ENCODE measurements around the gene CCDC149. TPM values are rescaled to one million over a fixed set of nuclear protein-coding genes. Genes with fewer than 3 reads are reported as not detected.

The CCDC149 gene
- total and polyA plus RNA-seq, 2 experiments from 2014 or later: 12.3 to 13.3 TPM

DNA sequence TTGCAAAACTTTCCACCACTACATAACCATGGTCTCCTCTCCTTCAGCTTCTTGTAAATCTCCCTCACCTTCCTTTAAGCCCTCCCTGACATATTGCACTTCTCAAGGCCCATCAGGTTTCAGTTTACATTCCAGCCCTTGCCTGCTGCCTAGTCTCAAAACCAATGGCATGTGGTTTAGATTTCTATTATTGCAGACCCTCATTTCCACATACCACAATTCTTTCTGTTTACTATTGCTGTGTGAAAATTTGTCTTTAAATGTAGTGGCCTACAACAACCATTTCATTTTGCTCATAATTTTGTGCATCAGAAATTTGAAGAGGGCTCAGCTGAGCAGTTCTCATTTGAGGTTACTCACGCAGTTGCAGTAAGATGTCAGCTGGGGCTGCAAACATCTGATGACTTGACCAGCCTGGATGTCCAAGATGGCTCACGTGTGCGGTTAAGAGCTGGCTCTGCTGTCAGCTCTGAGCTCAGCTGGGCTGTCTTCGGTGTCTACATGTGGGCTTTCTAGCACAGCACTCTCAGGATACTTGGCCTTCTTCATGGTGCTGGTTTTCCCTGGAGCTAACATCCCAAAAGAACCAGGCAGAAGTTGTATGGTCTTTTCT, 147.4 kb downstream of the CCDC149 start:
- no peak for DNase-seq (ENCODE audit: low spot score)
- Histone ChIP-seq H3K9me2 (replicated peaks; ENCODE audit: insufficient read depth) (no peaks in the 10 kb centered on the region), H4K20me1 (ENCODE audit: insufficient read depth, poor library complexity, severe bottlenecking) (no peaks in the 10 kb centered on the region), H2AFZ (no peak overlapping the region), H3K4me1 (ENCODE audit: insufficient read depth) (no peaks in the 10 kb centered on the region), H3K27ac (no peak overlapping the region), H3K36me3 (replicated peaks; ENCODE audit: insufficient read depth, low read depth) (no peaks in the 10 kb centered on the region), H3K27me3 (no peaks in the 10 kb centered on the region), H3K4me2 (no peak overlapping the region), H3K9me3 (ENCODE audit: low read depth) (no peaks in the 10 kb centered on the region), H3K4me3 (no peak overlapping the region), H3K79me2 (no peaks in the 10 kb centered on the region)
- 74% methylated on average over 4 of the region's 4 CpGs for WGBS (ENCODE audit: low lambda C conversion rate, missing lambda C conversion rate)
- TF ChIP-seq EZH2phosphoT487 (IDR thresholded peaks at IDR 0.05; ENCODE audit: low read depth, severe bottlenecking, unreplicated experiment) (no peak), EZH2 (IDR thresholded peaks at IDR 0.05; ENCODE audit: borderline replicate concordance) (no peak)
- TF ChIP-seq, protein P1, sequence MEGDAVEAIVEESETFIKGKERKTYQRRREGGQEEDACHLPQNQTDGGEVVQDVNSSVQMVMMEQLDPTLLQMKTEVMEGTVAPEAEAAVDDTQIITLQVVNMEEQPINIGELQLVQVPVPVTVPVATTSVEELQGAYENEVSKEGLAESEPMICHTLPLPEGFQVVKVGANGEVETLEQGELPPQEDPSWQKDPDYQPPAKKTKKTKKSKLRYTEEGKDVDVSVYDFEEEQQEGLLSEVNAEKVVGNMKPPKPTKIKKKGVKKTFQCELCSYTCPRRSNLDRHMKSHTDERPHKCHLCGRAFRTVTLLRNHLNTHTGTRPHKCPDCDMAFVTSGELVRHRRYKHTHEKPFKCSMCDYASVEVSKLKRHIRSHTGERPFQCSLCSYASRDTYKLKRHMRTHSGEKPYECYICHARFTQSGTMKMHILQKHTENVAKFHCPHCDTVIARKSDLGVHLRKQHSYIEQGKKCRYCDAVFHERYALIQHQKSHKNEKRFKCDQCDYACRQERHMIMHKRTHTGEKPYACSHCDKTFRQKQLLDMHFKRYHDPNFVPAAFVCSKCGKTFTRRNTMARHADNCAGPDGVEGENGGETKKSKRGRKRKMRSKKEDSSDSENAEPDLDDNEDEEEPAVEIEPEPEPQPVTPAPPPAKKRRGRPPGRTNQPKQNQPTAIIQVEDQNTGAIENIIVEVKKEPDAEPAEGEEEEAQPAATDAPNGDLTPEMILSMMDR (IDR thresholded peaks at IDR 0.05; ENCODE audit: poor library complexity): no peak

DNA sequence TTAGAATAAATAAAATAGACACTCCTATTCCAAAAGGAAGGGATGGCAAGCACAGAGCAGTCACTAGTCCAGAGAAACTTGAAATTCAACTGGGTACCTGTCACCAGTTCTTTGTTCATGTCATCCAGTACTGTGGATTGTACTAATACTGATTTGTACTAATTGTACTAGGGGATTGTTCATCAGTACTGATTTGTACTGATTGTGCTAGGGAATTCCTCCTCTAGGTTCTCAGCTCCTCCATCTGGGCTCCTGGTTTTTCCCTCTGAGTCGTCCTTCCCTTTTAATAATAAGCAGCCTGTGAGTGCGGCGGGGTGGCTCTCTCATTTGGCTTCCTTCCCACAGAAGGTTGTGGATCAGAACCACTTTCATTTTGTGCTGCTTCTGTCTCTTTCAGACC, 148.5 kb downstream of the CCDC149 start:
- Histone ChIP-seq H3K36me3 (replicated peaks; ENCODE audit: insufficient read depth, low read depth) (no peaks in the 10 kb centered on the region), H3K9me2 (replicated peaks; ENCODE audit: insufficient read depth) (no peaks in the 10 kb centered on the region), H3K4me1 (ENCODE audit: insufficient read depth) (no peaks in the 10 kb centered on the region), H4K20me1 (ENCODE audit: insufficient read depth, poor library complexity, severe bottlenecking) (no peaks in the 10 kb centered on the region), H3K27ac (no peak overlapping the region), H3K79me2 (no peaks in the 10 kb centered on the region), H3K4me2 (no peak overlapping the region), H3K4me3 (no peak overlapping the region), H2AFZ (no peak overlapping the region), H3K27me3 (no peaks in the 10 kb centered on the region), H3K9me3 (ENCODE audit: low read depth) (no peaks in the 10 kb centered on the region)
- no peak for DNase-seq (ENCODE audit: low spot score)
- 92% methylated on average over 3 of the region's 3 CpGs for WGBS (ENCODE audit: low lambda C conversion rate, missing lambda C conversion rate)
- TF ChIP-seq, protein P1 (IDR thresholded peaks at IDR 0.05; ENCODE audit: poor library complexity): no peak
- no peak for TF ChIP-seq EZH2phosphoT487 (IDR thresholded peaks at IDR 0.05; ENCODE audit: low read depth, severe bottlenecking, unreplicated experiment)
- TF ChIP-seq EZH2 (IDR thresholded peaks at IDR 0.05; ENCODE audit: borderline replicate concordance): no peak

DNA sequence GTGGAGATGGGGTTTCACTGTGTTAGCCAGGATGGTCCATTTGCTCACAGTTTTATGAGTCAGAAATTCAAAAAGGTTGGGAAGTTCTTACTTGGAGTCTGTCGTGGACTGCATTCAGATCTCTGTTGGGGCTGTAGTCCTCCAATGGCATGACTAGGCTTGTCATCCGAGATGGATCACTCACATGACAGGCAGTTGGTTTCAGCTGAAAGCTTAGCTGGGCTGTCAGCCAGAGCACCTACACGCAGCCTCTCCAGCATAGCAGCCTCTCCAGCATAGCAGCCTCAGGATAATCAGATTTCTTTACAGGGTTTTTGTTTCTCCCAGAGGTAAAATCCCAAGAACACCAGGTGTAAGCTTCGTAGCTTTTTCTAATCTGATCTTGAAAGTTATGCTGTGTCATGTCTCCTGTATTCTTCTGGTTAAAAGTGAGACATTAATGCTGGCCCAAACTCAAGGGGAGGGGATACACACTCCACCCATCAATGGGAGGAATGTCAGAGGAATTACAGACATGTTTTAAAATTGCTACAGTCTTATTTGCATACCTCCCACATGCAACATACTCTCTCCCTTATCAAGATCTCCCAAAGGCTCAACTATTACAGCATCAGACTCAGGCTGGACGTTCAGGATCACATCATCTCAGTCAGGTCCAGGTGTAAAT, 149.1 kb downstream of the CCDC149 start:
- peak; percentile 16 for DNase-seq (ENCODE audit: low spot score)
- Histone ChIP-seq H2AFZ (no peak overlapping the region), H3K27me3 (no peaks in the 10 kb centered on the region), H3K79me2 (no peaks in the 10 kb centered on the region), H4K20me1 (ENCODE audit: insufficient read depth, poor library complexity, severe bottlenecking) (no peaks in the 10 kb centered on the region), H3K4me1 (ENCODE audit: insufficient read depth) (no peaks in the 10 kb centered on the region), H3K36me3 (replicated peaks; ENCODE audit: insufficient read depth, low read depth) (no peaks in the 10 kb centered on the region), H3K27ac (no peak overlapping the region), H3K4me2 (no peak overlapping the region), H3K9me2 (replicated peaks; ENCODE audit: insufficient read depth) (no peaks in the 10 kb centered on the region), H3K4me3 (no peak overlapping the region), H3K9me3 (ENCODE audit: low read depth) (no peaks in the 10 kb centered on the region)
- 48% methylated on average over 5 of the region's 5 CpGs for WGBS (ENCODE audit: low lambda C conversion rate, missing lambda C conversion rate)
- no peak for TF ChIP-seq EZH2 (IDR thresholded peaks at IDR 0.05; ENCODE audit: borderline replicate concordance)
- TF ChIP-seq, protein P1 (IDR thresholded peaks at IDR 0.05; ENCODE audit: poor library complexity): no peak
- no peak for TF ChIP-seq EZH2phosphoT487 (IDR thresholded peaks at IDR 0.05; ENCODE audit: low read depth, severe bottlenecking, unreplicated experiment)

Small RNAs within 50 kb of the gene (small RNA-seq; reads per million reads assigned to genes)
- gene AC006390.1: not detected

Other genes with a start within 250 kb of the CCDC149 start
- 5.1 and 7.5 TPM in 2 replicates for gene SOD3, start 117.5 kb downstream of the CCDC149 start, total RNA-seq
- gene SOD3, start 117.5 kb downstream of the CCDC149 start, polyA plus RNA-seq: 18.1 and 20.3 TPM in 2 replicates
- 0.60 and 3.6 TPM in 2 replicates for gene LGI2, start 117.9 kb upstream of the CCDC149 start, total RNA-seq
- 0.89 and 1.7 TPM in 2 replicates for gene LGI2, start 117.9 kb upstream of the CCDC149 start, polyA plus RNA-seq
- 8.5 and 10.3 TPM in 2 replicates for gene SEPSECS, start 247.4 kb upstream of the CCDC149 start, total RNA-seq
- gene SEPSECS, start 247.4 kb upstream of the CCDC149 start, polyA plus RNA-seq: 3.0 and 3.2 TPM in 2 replicates